A204.1 (cell line): Measurements from ENCODE around the gene TMEM126A.

Source experiments
- FAIRE-seq: peaks from 2 replicates; lab custom pipeline; 2012; peaks lifted over from hg19 to GRCh38; lab: Jason Lieb, UNC

The TMEM126A gene

DNA sequence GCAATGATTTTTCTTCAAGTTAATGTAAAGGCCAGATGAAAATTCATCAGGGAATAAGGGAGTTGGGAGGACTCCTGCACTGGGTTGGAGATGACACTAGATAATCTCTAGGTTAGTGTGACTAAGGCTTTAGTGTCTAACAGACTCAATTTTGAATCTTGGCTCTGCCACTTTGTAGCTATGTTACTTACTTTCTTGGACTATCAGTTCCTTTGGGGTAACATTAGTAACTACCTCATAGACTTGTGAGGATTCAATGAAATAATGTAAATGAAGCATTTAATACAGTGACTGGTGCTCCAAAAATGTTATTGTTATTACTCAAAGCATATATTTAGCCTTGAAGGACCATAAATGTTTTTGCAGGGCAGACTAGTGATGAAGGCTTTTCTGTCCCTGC, 47.8 kb downstream of the TMEM126A start:
- no peak for FAIRE-seq

DNA sequence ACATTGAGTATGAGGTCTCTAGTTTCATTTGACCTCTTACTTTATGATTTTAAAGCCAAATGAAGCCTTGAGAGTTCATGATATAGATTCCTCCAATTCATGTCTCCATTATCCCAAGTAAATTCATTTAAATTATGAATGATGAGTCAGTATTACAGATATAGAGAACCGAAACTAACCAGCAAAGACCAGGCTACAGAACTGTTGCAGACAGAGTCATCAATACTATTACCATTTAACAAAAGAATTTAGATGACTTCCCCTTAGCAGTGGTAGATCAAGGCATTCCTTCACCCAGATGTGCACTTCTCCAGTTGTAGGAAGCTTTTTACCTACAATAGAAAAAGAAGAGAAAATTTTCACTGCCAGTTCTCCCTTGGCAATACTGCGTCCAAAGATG, 50.0 kb downstream of the TMEM126A start:
- FAIRE-seq: no peak

DNA sequence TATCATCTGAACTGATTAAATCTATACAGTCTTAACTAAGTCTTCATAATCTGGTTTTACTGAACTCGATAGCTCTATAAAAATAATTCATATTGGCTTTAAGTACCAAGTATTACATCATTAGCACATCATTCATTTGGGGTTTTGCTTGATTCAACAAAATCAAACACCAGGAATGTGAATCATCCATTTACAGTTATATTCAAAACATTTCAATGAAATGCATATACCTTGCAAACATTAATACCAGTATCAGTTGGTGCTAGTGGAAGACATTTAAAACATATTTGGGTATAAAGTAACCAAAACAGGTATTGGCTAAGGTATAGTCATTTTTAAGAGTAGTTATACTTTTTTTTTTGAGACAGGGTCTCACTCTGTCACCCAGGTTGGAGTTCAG, 50.4 kb downstream of the TMEM126A start:
- FAIRE-seq: no peak

DNA sequence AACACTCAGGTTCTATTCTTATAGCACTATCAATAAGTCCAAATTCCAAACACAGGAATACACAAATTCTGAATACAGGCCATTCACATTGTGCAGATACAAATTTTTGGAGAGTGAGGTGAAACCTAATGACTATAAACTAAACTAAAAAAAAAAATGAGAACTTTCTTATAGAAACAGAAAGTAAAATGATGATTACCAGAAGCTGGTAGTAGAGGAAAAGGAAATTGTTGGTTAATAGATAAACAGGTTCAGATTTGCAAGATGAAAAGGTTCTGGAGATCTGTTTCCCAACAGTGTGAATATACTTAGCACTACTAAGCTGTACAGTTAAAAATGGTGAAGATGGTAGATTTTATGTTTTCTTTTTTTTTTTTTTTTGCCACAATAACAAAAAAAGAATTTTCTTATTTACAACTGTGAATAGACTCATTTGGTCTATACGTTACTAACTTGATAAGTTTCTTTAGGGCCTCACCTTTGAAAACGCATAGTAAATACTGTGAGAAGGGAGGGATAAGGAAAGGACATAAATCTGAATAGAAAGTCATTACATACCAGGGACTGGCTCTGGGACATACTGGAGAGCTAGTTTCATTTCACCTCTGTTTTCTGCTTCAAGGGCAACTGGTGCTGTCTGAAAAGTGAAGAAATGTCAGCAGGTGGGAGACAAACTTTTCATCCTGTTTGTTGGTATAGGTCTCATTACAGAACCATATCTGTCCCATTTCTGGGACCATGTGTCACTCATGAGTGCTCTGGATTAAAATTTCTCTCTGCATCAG, 52.4 kb downstream of the TMEM126A start:
- FAIRE-seq: no peak

DNA sequence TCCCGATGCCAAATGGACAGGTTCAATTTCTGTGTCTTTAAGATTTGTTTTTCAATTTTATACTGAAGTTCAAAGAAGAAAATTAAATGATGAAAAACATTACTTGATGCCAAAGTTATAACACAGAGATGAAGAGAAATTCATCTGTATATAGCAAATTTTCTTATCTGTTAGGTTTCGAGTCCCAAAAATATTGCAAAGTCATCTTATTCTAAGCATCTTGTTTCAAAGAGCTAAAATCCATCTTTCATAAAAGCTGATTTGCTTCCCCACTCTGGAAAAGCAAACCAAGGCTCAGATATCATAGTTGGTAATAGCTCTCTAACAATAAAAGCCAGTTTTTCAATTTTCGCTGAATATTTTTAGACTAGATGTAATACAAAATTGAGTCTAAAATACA, 57.2 kb downstream of the TMEM126A start:
- no peak for FAIRE-seq

DNA sequence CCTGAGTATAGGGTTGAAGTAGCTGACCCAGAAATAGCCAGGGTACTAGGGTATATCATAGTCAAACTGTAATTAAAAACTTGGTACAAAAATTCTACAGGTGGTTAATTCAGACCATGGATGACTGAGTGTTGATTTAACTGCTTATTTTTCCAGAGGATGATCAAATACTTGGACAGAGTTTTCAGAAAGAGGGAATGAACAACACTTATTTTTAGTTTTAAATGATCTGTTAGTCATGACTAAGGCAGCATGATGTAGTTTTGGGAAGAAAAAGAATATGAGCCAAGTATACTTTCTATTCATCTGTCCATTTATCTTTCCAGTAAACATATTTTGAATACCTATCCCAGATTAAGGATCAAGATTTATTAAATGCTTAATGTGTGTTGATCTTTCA, 58.0 kb downstream of the TMEM126A start:
- no peak for FAIRE-seq
